Esophagus squamous epithelium (tissue), 5 donors: ENCODE data around the gene SNRPD2. TPM values are rescaled to one million over a fixed set of nuclear protein-coding genes. Genes with fewer than 3 reads are reported as not detected.

Experiments
- DNase-seq: peaks from one replicate; lab custom pipeline; 2025; lab: John Stamatoyannopoulos, UW
- H3K27ac ChIP-seq, 4 donors: fragments of 200-600 bp; sonication (generic); one replicate each; pipeline ENCODE4 v1.5.1; 2016 to 2019; ENCODE audit warnings: mild to moderate bottlenecking in 1 of 4
- H3K27me3 ChIP-seq, 4 donors: fragments of 200-600 bp; sonication (generic); 1 replicate in 3 of 4; 2 replicates in 1 of 4; pipeline versions ENCODE4 v1.5.1 to v1.6.0; 2017 to 2021; ENCODE audit warnings: antibody characterized with exemption in 1 of 4
- H3K36me3 ChIP-seq, 3 donors: fragments of 200-600 bp; sonication (generic); one replicate each; pipeline ENCODE4 v1.5.1; 2016 to 2019
- H3K4me1 ChIP-seq, 3 donors: fragments of 200-600 bp; sonication (generic); one replicate each; pipeline ENCODE4 v1.5.1; 2017 to 2019
- H3K4me3 ChIP-seq, 4 donors: fragments of 200-600 bp; sonication (generic); 1 replicate in 3 of 4; 2 replicates in 1 of 4; pipeline ENCODE4 v1.5.1; 2016 to 2019; ENCODE audit warnings: mild to moderate bottlenecking in 2 of 4, moderate library complexity in 1 of 4
- H3K9me3 ChIP-seq, 3 donors: fragments of 200-600 bp; sonication (generic); one replicate each; pipeline ENCODE4 v1.5.1; 2016 to 2019
- CTCF ChIP-seq, 6 experiments: fragments of 450-650 bp in 4 of 6; fragments of 200-600 bp in 2 of 6; sonication (generic) in 2 of 6; IDR thresholded peaks; one replicate each; pipeline ENCODE4 v1.5.1; 2016 to 2019; ENCODE audit warnings: antibody characterized with exemption in 6 of 6, mild to moderate bottlenecking in 4 of 6, moderate library complexity in 4 of 6
- POLR2A ChIP-seq, 4 donors: fragments of 450-650 bp; IDR thresholded peaks; one replicate each; pipeline ENCODE4 v1.6.1; 2017; ENCODE audit warnings: antibody characterized with exemption in 4 of 4, mild to moderate bottlenecking in 4 of 4, moderate library complexity in 3 of 4
- WGBS, 2 donors: methylation state at CpG; one replicate each; pipeline ENCODE4 v1.1.5; 2018; 5-methylcytosine and 5-hydroxymethylcytosine counted together
- intact Hi-C: fragments of 100-400 bp; cut with DNase I; formaldehyde crosslinking; loops from one replicate; pipeline ENCODE4 v1.15.0; 2022
- total RNA-seq, 4 donors: library from RNA; depleted of rRNA; stranded (reverse); fragments of >200 nt; gene quantifications; one replicate each; pipeline ENCODE4 v1.1.0, GENCODE V29; 2016
- donor health status: DM: yes; HTN: yes; CAD: no.

SNRPD2 gene
- total RNA-seq, 4 donors from 2014 or later: 131 to 240 (median 186) TPM

GRCh38 chr19:45716359-45717130 lies 24.8 kb upstream of the SNRPD2 start:
- peak overlapping the region; percentile 47 to 72 (median 64) for H3K4me3 ChIP-seq
- 0 to 2% methylated on average over 19 to 24 of the region's 24 CpGs for WGBS, 2 donors
- H3K27me3 ChIP-seq: no peaks in the 10 kb centered on the region
- DNase-seq: no peak
- peak overlapping the region; percentile 87 to 96 (median 92) for H3K27ac ChIP-seq
- intact Hi-C loops: loop anchor here (10.0 kb wide), 1 partner anchor 48 kb away; the partner anchor contains the start of gene SIX5
- TF ChIP-seq CTCF (IDR thresholded peaks at IDR 0.05) (no peak), POLR2A (IDR thresholded peaks at IDR 0.05) (no peak)
- peaks cover 10 to 67% (median 14%) of the 10 kb centered on the region in 3 donors for H3K4me1 ChIP-seq
- H3K36me3 ChIP-seq: peaks cover 16 to 35% (median 17%) of the 10 kb centered on the region in 3 donors
- H3K9me3 ChIP-seq: no peaks in the 10 kb centered on the region

- no peaks in the 10 kb centered on the region for H3K27me3 ChIP-seq
- H3K4me3 ChIP-seq: no peak overlapping the region
- DNase-seq: no peak
- intact Hi-C loops: loop anchor here (10.0 kb wide), 1 partner anchor 50 kb away; the partner anchor contains the start of gene SIX5
- no peaks in the 10 kb centered on the region for H3K9me3 ChIP-seq
- WGBS, 2 donors: 79 to 81% methylated on average over 3 of the region's 3 CpGs
- H3K36me3 ChIP-seq: peaks cover 18 to 44% (median 21%) of the 10 kb centered on the region in 3 donors
- peaks cover 10 to 53% (median 13%) of the 10 kb centered on the region in 3 donors for H3K4me1 ChIP-seq
- no peak overlapping the region for H3K27ac ChIP-seq
- no peak for TF ChIP-seq POLR2A (IDR thresholded peaks at IDR 0.05)
- TF ChIP-seq CTCF (IDR thresholded peaks at IDR 0.05): no peak
Measured at GRCh38 chr19:45715139-45715538, 23.4 kb upstream of the SNRPD2 start.

GRCh38 chr19:45713141-45713540 lies 21.4 kb upstream of the SNRPD2 start:
- no peaks in the 10 kb centered on the region for H3K27me3 ChIP-seq
- no peak overlapping the region for H3K4me3 ChIP-seq
- H3K9me3 ChIP-seq: no peaks in the 10 kb centered on the region
- no peak for DNase-seq
- H3K27ac ChIP-seq: no peak overlapping the region
- TF ChIP-seq POLR2A (IDR thresholded peaks at IDR 0.05) (no peak), CTCF (IDR thresholded peaks at IDR 0.05) (no peak)
- 80 to 85% methylated on average over 1 to 5 of the region's 15 CpGs for WGBS, 2 donors
- intact Hi-C loops: loop anchor here (10.0 kb wide), 1 partner anchor 52 kb away; the partner anchor contains the start of gene SIX5
- H3K36me3 ChIP-seq: peaks cover 18 to 47% (median 21%) of the 10 kb centered on the region in 3 donors
- peaks cover 8 to 45% (median 9%) of the 10 kb centered on the region in 3 donors for H3K4me1 ChIP-seq

- no peak for TF ChIP-seq CTCF (IDR thresholded peaks at IDR 0.05)
- no peak for TF ChIP-seq POLR2A (IDR thresholded peaks at IDR 0.05)
- Histone ChIP-seq H3K27me3 (no peaks in the 10 kb centered on the region), H3K4me3 (no peak overlapping the region), H3K9me3 (no peaks in the 10 kb centered on the region), H3K27ac (no peak overlapping the region), H3K36me3 (peaks cover 18 to 49% (median 21%) of the 10 kb centered on the region in 3 donors), H3K4me1 (peaks cover 3 to 40% (median 5%) of the 10 kb centered on the region in 3 donors)
- no peak for DNase-seq
- intact Hi-C loops: loop anchor here (10.0 kb wide), 1 partner anchor 52 kb away; the partner anchor contains the start of gene SIX5
- 83% methylated on average over 1 of the region's 25 CpGs; no CpG with 5 or more reads in 1 of the 2 donors for WGBS, 2 donors
Measured at GRCh38 chr19:45712699-45713067, 20.9 kb upstream of the SNRPD2 start.
